Measurements from ENCODE around the gene SHPK.

SHPK gene

DNA sequence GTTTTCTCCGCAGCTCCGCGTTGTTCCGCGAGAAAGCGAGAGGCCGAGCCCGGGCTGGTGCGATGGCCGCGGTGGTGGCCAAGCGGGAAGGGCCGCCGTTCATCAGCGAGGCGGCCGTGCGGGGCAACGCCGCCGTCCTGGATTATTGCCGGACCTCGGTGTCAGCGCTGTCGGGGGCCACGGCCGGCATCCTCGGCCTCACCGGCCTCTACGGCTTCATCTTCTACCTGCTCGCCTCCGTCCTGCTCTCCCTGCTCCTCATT lies 33.0 kb upstream of the SHPK start:
- TF ChIP-seq ISL1 (CRISPR knock-in tag; IDR thresholded peaks at IDR 0.05) (no peak), GLIS3 (CRISPR knock-in tag; IDR thresholded peaks at IDR 0.05) (no peak), CSDC2 (CRISPR knock-in tag; IDR thresholded peaks at IDR 0.05) (no peak), ZNF565 (CRISPR knock-in tag; conservative IDR thresholded peaks at IDR 0.05; ENCODE audit: low read depth) (no peak), RARB (CRISPR knock-in tag; IDR thresholded peaks at IDR 0.05) (no peak), PPARA (CRISPR knock-in tag; IDR thresholded peaks at IDR 0.05; ENCODE audit: borderline replicate concordance) (no peak), TOX (CRISPR knock-in tag; IDR thresholded peaks at IDR 0.05; ENCODE audit: borderline replicate concordance) (no peak), ESRRG (CRISPR knock-in tag; IDR thresholded peaks at IDR 0.05) (no peak), ZC3H10 (CRISPR knock-in tag; IDR thresholded peaks at IDR 0.05) (no peak), ZNF8 (CRISPR knock-in tag; IDR thresholded peaks at IDR 0.05) (no peak), OSR1 (CRISPR knock-in tag; IDR thresholded peaks at IDR 0.05) (no peak), SNAI2 (CRISPR knock-in tag; IDR thresholded peaks at IDR 0.05) (no peak), ARNTL (CRISPR knock-in tag; IDR thresholded peaks at IDR 0.05; ENCODE audit: borderline replicate concordance, low read depth) (no peak), ZFP3 (CRISPR knock-in tag; IDR thresholded peaks at IDR 0.05) (no peak)
- TF ChIP-seq, protein P1, sequence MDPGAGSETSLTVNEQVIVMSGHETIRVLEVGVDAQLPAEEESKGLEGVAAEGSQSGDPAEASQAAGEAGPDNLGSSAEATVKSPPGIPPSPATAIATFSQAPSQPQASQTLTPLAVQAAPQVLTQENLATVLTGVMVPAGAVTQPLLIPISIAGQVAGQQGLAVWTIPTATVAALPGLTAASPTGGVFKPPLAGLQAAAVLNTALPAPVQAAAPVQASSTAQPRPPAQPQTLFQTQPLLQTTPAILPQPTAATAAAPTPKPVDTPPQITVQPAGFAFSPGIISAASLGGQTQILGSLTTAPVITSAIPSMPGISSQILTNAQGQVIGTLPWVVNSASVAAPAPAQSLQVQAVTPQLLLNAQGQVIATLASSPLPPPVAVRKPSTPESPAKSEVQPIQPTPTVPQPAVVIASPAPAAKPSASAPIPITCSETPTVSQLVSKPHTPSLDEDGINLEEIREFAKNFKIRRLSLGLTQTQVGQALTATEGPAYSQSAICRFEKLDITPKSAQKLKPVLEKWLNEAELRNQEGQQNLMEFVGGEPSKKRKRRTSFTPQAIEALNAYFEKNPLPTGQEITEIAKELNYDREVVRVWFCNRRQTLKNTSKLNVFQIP (CRISPR knock-in tag; IDR thresholded peaks at IDR 0.05; ENCODE audit: borderline replicate concordance, low read depth) = no peak
- TF ChIP-seq, protein P2, sequence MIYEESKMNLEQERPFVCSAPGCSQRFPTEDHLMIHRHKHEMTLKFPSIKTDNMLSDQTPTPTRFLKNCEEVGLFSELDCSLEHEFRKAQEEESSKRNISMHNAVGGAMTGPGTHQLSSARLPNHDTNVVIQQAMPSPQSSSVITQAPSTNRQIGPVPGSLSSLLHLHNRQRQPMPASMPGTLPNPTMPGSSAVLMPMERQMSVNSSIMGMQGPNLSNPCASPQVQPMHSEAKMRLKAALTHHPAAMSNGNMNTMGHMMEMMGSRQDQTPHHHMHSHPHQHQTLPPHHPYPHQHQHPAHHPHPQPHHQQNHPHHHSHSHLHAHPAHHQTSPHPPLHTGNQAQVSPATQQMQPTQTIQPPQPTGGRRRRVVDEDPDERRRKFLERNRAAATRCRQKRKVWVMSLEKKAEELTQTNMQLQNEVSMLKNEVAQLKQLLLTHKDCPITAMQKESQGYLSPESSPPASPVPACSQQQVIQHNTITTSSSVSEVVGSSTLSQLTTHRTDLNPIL (CRISPR knock-in tag; IDR thresholded peaks at IDR 0.05; ENCODE audit: low read depth) = no peak
- ATAC-seq = no peak

DNA sequence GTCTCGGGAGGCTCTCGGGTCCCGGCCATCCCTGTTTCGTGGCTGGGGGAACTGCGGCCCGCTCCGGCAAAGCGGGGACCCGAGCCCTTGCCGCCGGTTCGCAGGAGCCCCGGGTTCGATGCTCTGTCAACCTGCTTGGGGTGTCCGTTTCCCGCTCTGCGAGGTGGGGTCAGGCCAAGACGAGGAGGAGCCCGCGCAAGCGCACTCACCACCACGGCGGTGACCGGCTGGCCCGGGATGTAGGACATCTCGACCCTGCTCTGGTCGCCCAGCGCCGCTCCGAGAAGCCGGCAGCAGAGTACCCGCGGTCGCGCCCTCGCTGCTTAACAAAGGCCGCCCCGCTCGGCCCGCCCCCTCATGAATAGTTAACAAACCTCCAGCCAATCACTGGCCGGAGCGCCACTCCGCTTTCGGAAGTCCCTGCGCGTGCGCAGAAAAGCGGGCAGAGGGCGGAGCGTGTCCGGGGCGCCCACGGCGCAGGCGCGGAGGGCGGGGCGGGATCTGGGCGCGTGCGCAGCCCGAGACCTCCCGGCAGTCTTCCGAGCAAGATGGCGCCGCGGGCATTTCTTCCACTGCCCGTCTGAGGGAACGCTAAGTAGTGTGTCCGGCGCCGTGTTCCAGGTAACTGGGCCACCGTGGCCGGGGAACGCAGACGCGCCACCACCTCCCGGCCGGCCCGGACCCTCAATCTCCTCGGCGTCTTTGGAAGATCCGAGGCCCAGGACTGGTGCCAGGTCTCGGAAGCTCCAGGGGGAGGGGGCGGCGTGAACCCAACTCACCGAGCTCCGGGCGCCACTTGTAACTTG lies 32.4 kb upstream of the SHPK start, which contains the start of the genes EMC6 and TAX1BP3:
EMC6 (plus strand) TSS at position 534 of the 806 bp plus-strand sequence. CDS start 335 bp downstream, outside the sequence.
TAX1BP3 (minus strand) TSS at position 300 of the 806 bp plus-strand sequence; CDS start at position 248, 52 bp downstream.
- TF ChIP-seq ZNF565 (CRISPR knock-in tag; conservative IDR thresholded peaks at IDR 0.05; ENCODE audit: low read depth) (no peak), TCF4 (CRISPR knock-in tag; IDR thresholded peaks at IDR 0.05; ENCODE audit: borderline replicate concordance) (no peak), ZNF8 (CRISPR knock-in tag; IDR thresholded peaks at IDR 0.05) (no peak), ZFP3 (CRISPR knock-in tag; IDR thresholded peaks at IDR 0.05) (0 out of 2 replicates have a peak, but pooled peaks have one; percentile 36), ISL1 (CRISPR knock-in tag; IDR thresholded peaks at IDR 0.05) (no peak), SNAI2 (CRISPR knock-in tag; IDR thresholded peaks at IDR 0.05) (no peak)
- TF ChIP-seq, protein P1 (CRISPR knock-in tag; IDR thresholded peaks at IDR 0.05; ENCODE audit: borderline replicate concordance, low read depth) = no peak
- TF ChIP-seq, protein P3, sequence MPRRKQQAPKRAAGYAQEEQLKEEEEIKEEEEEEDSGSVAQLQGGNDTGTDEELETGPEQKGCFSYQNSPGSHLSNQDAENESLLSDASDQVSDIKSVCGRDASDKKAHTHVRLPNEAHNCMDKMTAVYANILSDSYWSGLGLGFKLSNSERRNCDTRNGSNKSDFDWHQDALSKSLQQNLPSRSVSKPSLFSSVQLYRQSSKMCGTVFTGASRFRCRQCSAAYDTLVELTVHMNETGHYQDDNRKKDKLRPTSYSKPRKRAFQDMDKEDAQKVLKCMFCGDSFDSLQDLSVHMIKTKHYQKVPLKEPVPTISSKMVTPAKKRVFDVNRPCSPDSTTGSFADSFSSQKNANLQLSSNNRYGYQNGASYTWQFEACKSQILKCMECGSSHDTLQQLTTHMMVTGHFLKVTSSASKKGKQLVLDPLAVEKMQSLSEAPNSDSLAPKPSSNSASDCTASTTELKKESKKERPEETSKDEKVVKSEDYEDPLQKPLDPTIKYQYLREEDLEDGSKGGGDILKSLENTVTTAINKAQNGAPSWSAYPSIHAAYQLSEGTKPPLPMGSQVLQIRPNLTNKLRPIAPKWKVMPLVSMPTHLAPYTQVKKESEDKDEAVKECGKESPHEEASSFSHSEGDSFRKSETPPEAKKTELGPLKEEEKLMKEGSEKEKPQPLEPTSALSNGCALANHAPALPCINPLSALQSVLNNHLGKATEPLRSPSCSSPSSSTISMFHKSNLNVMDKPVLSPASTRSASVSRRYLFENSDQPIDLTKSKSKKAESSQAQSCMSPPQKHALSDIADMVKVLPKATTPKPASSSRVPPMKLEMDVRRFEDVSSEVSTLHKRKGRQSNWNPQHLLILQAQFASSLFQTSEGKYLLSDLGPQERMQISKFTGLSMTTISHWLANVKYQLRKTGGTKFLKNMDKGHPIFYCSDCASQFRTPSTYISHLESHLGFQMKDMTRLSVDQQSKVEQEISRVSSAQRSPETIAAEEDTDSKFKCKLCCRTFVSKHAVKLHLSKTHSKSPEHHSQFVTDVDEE (CRISPR knock-in tag; IDR thresholded peaks at IDR 0.05) = 0 out of 2 replicates have a peak, but pooled peaks have one; percentile 25
- peak; percentile 94 for ATAC-seq

DNA sequence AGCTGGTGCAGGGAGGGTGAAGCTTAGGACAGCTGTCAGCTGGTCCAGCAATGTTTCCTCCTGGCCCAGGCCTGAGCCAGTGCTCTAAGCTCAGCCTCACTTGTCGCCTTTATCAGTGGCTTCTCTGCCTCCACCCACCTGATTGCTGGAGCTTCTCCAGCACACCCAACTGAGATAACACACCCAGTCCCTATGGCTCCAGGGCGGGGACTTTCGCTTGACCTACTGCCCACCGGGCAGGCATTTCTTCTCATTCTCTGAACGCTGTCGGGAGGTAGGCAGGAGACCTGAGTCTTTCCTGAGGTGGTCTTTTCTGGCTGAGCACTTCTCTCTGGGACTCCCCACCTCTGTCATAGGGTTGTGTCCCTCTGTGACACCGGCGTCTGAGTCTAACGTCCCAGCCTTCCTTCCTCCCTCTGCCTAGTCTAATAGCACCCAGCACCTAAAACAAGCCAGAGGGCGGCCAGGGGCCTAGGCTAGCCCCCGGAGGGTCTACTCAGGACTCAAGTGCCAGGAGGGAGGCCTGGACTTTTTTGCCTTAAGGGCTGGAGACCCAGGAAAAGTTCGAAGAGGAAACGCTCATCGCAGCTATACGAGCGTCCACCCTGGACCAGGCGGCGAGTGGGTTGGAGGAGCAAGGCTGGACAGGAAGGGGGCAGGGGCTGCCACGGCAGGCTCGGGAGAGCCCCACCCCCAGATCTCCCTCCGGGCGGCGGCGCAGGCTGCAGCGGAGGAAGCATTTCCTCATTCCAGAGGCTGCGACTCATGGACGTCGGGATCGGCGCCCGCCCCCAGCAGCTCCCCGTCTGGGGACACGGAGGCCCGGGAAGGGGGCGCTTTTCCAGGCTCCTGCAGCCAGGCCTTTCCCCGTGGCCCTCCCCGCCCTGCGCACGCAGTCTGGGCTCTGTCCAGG lies 31.6 kb upstream of the SHPK start:
- TF ChIP-seq ZNF70 (CRISPR knock-in tag; IDR thresholded peaks at IDR 0.05) (no peak), RARB (CRISPR knock-in tag; IDR thresholded peaks at IDR 0.05) (no peak), ARNTL (CRISPR knock-in tag; IDR thresholded peaks at IDR 0.05; ENCODE audit: borderline replicate concordance, low read depth) (no peak)
- TF ChIP-seq, protein P1 (CRISPR knock-in tag; IDR thresholded peaks at IDR 0.05; ENCODE audit: borderline replicate concordance, low read depth) = peak; percentile 36; the same call in 1 of the 2 replicates
- peak; percentile 88 for ATAC-seq

Measured in SK-N-SH treated with all-trans-retinoic acid at 6 μM for 48 hours (cell line).